GM12878 (cell line): ENCODE measurements around the gene SPATA25. TPM values are rescaled to one million over a fixed set of nuclear protein-coding genes. Genes with fewer than 3 reads are reported as not detected.

Experiments
- ASH2L ChIP-seq: fragments of 300-600, 200-600 bp; sonication (generic); IDR thresholded peaks from 2 replicates; pipeline ENCODE4 v1.6.1; 2017; ENCODE audit warnings: low read depth, mild to moderate bottlenecking, borderline replicate concordance
- CBFB ChIP-seq: IDR thresholded peaks from 2 replicates; pipeline ENCODE4 v1.6.1; 2016; ENCODE audit warnings: antibody characterized with exemption, low read depth
- CBX3 ChIP-seq: fragments of 200-600 bp; sonication (generic); IDR thresholded peaks from 2 replicates; pipeline ENCODE4 v1.6.1; 2016; ENCODE audit warnings: low read depth, borderline replicate concordance
- GATAD2B ChIP-seq: fragments of 450-650 bp; conservative IDR thresholded peaks from 2 replicates; pipeline ENCODE4 v1.6.1; 2017; ENCODE audit warnings: low read depth, mild to moderate bottlenecking, moderate library complexity
- HDAC6 ChIP-seq: fragments of 200-600 bp; sonication (generic); IDR thresholded peaks from one replicate; pipeline ENCODE4 v1.8.0; 2017; ENCODE audit warnings: antibody characterized with exemption; ENCODE audit not compliant: unreplicated experiment
- KLF5 ChIP-seq: fragments of 450-650 bp; IDR thresholded peaks from 2 replicates; pipeline ENCODE4 v1.6.1; 2014; ENCODE audit warnings: mild to moderate bottlenecking; ENCODE audit not compliant: partially characterized antibody
- LARP7 ChIP-seq: fragments of 450-650 bp; IDR thresholded peaks from 2 replicates; pipeline ENCODE4 v1.6.1; 2017; ENCODE audit warnings: mild to moderate bottlenecking
- MYB ChIP-seq: fragments of 150-350 bp; IDR thresholded peaks from 2 replicates; pipeline ENCODE4 v1.6.1; 2014; ENCODE audit warnings: mild to moderate bottlenecking, low read depth, low read length, borderline replicate concordance
- NR2C1 ChIP-seq: fragments of 450-650 bp; IDR thresholded peaks from 2 replicates; pipeline ENCODE4 v1.6.1; 2017; ENCODE audit warnings: antibody characterized with exemption, mild to moderate bottlenecking, moderate library complexity
- PAX5 ChIP-seq: IDR thresholded peaks from 2 replicates; pipeline ENCODE4 v1.6.1; 2011; ENCODE audit warnings: low read depth, low read length, borderline replicate concordance
- RCOR1 ChIP-seq: conservative IDR thresholded peaks from 2 replicates; pipeline ENCODE4 v1.6.1; 2012; ENCODE audit warnings: low read depth, low read length, improper control_type of control experiment
- RUNX3 ChIP-seq: IDR thresholded peaks from 2 replicates; pipeline ENCODE4 v1.6.1; 2012; ENCODE audit warnings: low read length, inconsistent platforms
- SMAD1 ChIP-seq: fragments of 450-650 bp; IDR thresholded peaks from 2 replicates; pipeline ENCODE4 v1.6.1; 2018; ENCODE audit warnings: mild to moderate bottlenecking, low read depth; ENCODE audit not compliant: partially characterized antibody
- SP1 ChIP-seq: IDR thresholded peaks from one replicate; pipeline ENCODE4 v1.6.1; 2011; ENCODE audit warnings: low read depth, low read length
- SPI1 ChIP-seq: IDR thresholded peaks from 2 replicates; pipeline ENCODE4 v1.6.1; 2011; ENCODE audit warnings: low read depth, mild to moderate bottlenecking, low read length, moderate library complexity, borderline replicate concordance; ENCODE audit not compliant: insufficient read depth
- SRF ChIP-seq, 2 experiments: IDR thresholded peaks; 2 replicates each; pipeline ENCODE4 v1.6.1; 2011; ENCODE audit warnings: low read depth in 2 of 2, low read length in 2 of 2, mild to moderate bottlenecking in 1 of 2, moderate library complexity in 1 of 2
- SUZ12 ChIP-seq: fragments of 200-600 bp; sonication (generic); IDR thresholded peaks from one replicate; pipeline ENCODE4 v1.6.1; 2018; ENCODE audit warnings: antibody characterized with exemption, mild to moderate bottlenecking; ENCODE audit not compliant: unreplicated experiment
- ZBED1 ChIP-seq: IDR thresholded peaks from 2 replicates; pipeline ENCODE4 v1.6.1; 2016; ENCODE audit warnings: borderline replicate concordance
- ZNF274 ChIP-seq: IDR thresholded peaks from one replicate; pipeline ENCODE4 v1.8.0; 2011; ENCODE audit not compliant: insufficient read length, insufficient read depth
- ZNF622 ChIP-seq: fragments of 450-650 bp; IDR thresholded peaks from 2 replicates; pipeline ENCODE4 v1.6.1; 2017; ENCODE audit warnings: mild to moderate bottlenecking, inconsistent platforms
- ZSCAN29 ChIP-seq: fragments of 450-650 bp; IDR thresholded peaks from 2 replicates; pipeline ENCODE4 v1.6.1; 2017; ENCODE audit warnings: mild to moderate bottlenecking, moderate library complexity
- polyA plus RNA-seq, 11 experiments: library from polyadenylated mRNA; depleted of rRNA in 4 of 11; unstranded in 6 of 11; stranded (reverse) in 5 of 11; fragments of >200 nt; fragmentation: Nextera tagmentation in 4 of 11; fragmentation: Illumina TruSeq in 1 of 11; extraction: Ambion mirVana in 4 of 11; extraction: Trizol in 1 of 11; gene quantifications; 1 replicate in 1 of 11; 2 replicates in 10 of 11; pipeline versions ENCODE4 v1.2.1 to v1.2.3, GENCODE V29; 2011 to 2016; ENCODE audit warnings: inconsistent platforms in 2 of 11, missing spikeins in 2 of 11, low read depth in 1 of 11
- total RNA-seq, 4 experiments: library from RNA; depleted of rRNA in 3 of 4; stranded (reverse); fragments of >200 nt in 3 of 4; fragmentation: Illumina TruSeq in 1 of 4; extraction: Trizol in 1 of 4; gene quantifications; 2 replicates each; pipeline versions ENCODE4 v1.2.1 to v1.2.3, GENCODE V29; 2013 to 2021
- TF ChIP-seq, protein P1 (sequence below): fragments of 150-350 bp; IDR thresholded peaks from 2 replicates; pipeline ENCODE4 v1.6.1; 2014; ENCODE audit warnings: mild to moderate bottlenecking, low read depth, low read length
- TF ChIP-seq, protein P2 (sequence below): IDR thresholded peaks from 2 replicates; pipeline ENCODE4 v1.6.1; 2012; ENCODE audit warnings: low read depth, low read length, improper control_type of control experiment
- TF ChIP-seq, protein P3 (sequence below): IDR thresholded peaks from 2 replicates; pipeline ENCODE4 v1.6.1; 2012; ENCODE audit warnings: mild to moderate bottlenecking, low read depth, low read length

Gene SPATA25
- total and polyA plus RNA-seq, 10 of the 15 experiments (the other 5 are each of a cell fraction or from before 2014, with no cell fraction given): 0.28 to 2.9 (median 1.3) TPM; not detected in 3

DNA sequence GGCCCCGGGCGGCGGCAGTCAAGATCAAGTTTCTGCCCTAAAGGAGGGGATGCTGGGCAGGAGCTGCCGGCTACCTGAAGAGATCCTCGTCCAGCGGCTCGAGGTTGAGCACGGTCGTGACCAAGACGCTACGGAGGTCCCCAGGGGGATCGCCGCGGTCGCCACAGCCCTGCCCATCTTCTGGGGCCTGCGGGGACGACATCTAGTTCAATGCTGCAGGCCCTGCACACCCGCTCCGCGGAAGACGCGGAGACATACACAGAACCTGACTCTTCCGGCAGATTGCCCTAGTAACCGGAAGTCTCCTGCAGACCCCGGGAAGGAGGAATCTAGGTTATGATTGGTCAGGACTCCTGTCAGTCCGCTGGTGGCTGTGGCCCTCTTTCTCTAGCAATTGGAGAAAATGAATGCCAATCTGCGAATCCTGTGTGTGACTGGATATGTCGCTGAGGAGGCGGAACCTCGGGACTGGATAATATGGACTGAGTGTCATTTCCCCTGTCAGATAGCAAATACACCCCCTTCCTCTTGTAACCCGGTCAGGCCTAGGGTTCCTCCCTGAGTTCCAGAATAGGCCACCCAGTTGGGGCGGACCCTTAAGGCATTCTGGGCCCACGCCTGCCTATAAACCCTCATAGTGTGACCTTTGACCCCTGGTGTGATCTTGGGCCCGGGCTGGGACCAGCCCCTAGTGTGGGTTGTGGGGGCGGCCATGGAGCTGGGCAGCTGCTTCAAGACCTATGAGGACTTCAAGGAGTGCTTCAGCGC lies 30.1 kb downstream of the SPATA25 start, which contains the start of the genes ACOT8 and ZSWIM3 (continued):
- TF ChIP-seq, protein P1, sequence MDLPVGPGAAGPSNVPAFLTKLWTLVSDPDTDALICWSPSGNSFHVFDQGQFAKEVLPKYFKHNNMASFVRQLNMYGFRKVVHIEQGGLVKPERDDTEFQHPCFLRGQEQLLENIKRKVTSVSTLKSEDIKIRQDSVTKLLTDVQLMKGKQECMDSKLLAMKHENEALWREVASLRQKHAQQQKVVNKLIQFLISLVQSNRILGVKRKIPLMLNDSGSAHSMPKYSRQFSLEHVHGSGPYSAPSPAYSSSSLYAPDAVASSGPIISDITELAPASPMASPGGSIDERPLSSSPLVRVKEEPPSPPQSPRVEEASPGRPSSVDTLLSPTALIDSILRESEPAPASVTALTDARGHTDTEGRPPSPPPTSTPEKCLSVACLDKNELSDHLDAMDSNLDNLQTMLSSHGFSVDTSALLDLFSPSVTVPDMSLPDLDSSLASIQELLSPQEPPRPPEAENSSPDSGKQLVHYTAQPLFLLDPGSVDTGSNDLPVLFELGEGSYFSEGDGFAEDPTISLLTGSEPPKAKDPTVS: no peak
- TF ChIP-seq LARP7 (peak; percentile 68), ZSCAN29 (no peak), SPI1 (peak; percentile 56; the same call in 1 of the 2 replicates), RUNX3 (peak; percentile 20), SMAD1 (peak; percentile 67), SRF (IDR thresholded peaks at IDR 0.05; ENCODE audit: low read depth in 2 of 2, low read length in 2 of 2) (peak in 1 of 2 experiments; percentile 34; a peak in 1 of 4 replicates), ZNF622 (no peak), CBX3 (no peak), SUZ12 (no peak), MYB (no peak), ZBED1 (0 out of 2 replicates have a peak, but pooled peaks have one; percentile 65), GATAD2B (peak; percentile 50; the same call in 1 of the 2 replicates), PAX5 (no peak), ZNF274 (no peak), SP1 (peak; percentile 100), ASH2L (no peak), NR2C1 (peak; percentile 96), KLF5 (peak; percentile 97), RCOR1 (0 out of 2 replicates have a peak, but pooled peaks have one; percentile 57), CBFB (peak; percentile 39; the same call in 1 of the 2 replicates), HDAC6 (no peak)
- TF ChIP-seq, protein P2, sequence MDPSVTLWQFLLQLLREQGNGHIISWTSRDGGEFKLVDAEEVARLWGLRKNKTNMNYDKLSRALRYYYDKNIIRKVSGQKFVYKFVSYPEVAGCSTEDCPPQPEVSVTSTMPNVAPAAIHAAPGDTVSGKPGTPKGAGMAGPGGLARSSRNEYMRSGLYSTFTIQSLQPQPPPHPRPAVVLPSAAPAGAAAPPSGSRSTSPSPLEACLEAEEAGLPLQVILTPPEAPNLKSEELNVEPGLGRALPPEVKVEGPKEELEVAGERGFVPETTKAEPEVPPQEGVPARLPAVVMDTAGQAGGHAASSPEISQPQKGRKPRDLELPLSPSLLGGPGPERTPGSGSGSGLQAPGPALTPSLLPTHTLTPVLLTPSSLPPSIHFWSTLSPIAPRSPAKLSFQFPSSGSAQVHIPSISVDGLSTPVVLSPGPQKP: peak; percentile 91
- TF ChIP-seq, protein P3, sequence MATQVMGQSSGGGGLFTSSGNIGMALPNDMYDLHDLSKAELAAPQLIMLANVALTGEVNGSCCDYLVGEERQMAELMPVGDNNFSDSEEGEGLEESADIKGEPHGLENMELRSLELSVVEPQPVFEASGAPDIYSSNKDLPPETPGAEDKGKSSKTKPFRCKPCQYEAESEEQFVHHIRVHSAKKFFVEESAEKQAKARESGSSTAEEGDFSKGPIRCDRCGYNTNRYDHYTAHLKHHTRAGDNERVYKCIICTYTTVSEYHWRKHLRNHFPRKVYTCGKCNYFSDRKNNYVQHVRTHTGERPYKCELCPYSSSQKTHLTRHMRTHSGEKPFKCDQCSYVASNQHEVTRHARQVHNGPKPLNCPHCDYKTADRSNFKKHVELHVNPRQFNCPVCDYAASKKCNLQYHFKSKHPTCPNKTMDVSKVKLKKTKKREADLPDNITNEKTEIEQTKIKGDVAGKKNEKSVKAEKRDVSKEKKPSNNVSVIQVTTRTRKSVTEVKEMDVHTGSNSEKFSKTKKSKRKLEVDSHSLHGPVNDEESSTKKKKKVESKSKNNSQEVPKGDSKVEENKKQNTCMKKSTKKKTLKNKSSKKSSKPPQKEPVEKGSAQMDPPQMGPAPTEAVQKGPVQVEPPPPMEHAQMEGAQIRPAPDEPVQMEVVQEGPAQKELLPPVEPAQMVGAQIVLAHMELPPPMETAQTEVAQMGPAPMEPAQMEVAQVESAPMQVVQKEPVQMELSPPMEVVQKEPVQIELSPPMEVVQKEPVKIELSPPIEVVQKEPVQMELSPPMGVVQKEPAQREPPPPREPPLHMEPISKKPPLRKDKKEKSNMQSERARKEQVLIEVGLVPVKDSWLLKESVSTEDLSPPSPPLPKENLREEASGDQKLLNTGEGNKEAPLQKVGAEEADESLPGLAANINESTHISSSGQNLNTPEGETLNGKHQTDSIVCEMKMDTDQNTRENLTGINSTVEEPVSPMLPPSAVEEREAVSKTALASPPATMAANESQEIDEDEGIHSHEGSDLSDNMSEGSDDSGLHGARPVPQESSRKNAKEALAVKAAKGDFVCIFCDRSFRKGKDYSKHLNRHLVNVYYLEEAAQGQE: no peak
